ENCODE measurements around the gene SLC2A9. TPM values are rescaled to one million over a fixed set of nuclear protein-coding genes. Genes with fewer than 3 reads are reported as not detected.

SLC2A9 gene
- total and polyA plus RNA-seq, 2 of the 4 experiments (the other 2 are of a cell fraction), result 0.72 to 2.1 TPM

GRCh38 chr4:10050261-10050661 lies 29.0 kb upstream of the SLC2A9 start:
- no peak overlapping the region for H4K91ac ChIP-seq (ENCODE audit: insufficient read depth, low read depth, low read length)
- DNase-seq (no peak), ATAC-seq (ENCODE audit: low read depth) (no peak)
- H3K9me1 ChIP-seq (ENCODE audit: insufficient read depth, low read length), result no peaks in the 10 kb centered on the region
- H2BK15ac ChIP-seq (ENCODE audit: low read depth, low read length), result no peak overlapping the region
- H3K36me3 ChIP-seq (ENCODE audit: control insufficient read depth, insufficient read depth, low read length), result no peaks in the 10 kb centered on the region
- no peak overlapping the region for H3K4me3 ChIP-seq (ENCODE audit: insufficient read depth, low read depth, low read length)
- TF ChIP-seq CHD1 (IDR thresholded peaks at IDR 0.05; ENCODE audit: low read depth, low read length), result no peak
- TF ChIP-seq CTCF (conservative IDR thresholded peaks at IDR 0.05; ENCODE audit: low read depth, low read length), result no peak
- no peak for TF ChIP-seq RCOR1 (IDR thresholded peaks at IDR 0.05; ENCODE audit: insufficient replicate concordance, low read length)
- no peak for TF ChIP-seq RAD21 (IDR thresholded peaks at IDR 0.05; ENCODE audit: low read length)
- no peak for TF ChIP-seq SMC3 (IDR thresholded peaks at IDR 0.05; ENCODE audit: low read depth, low read length)
- TF ChIP-seq RFX5 (IDR thresholded peaks at IDR 0.05; ENCODE audit: low read depth, low read length), result no peak
- no peak for TF ChIP-seq MAFK (IDR thresholded peaks at IDR 0.05; ENCODE audit: low read depth, low read length)
- no peak for TF ChIP-seq ELK1 (IDR thresholded peaks at IDR 0.05; ENCODE audit: borderline replicate concordance, low read depth, low read length)
- TF ChIP-seq MXI1 (IDR thresholded peaks at IDR 0.05; ENCODE audit: borderline replicate concordance, low read depth, low read length), result no peak
- no peaks in the 10 kb centered on the region for H3K79me1 ChIP-seq (ENCODE audit: low read depth in 1 of 2, low read length in 2 of 2)
- H4K20me1 ChIP-seq (ENCODE audit: insufficient read depth, low read length), result no peaks in the 10 kb centered on the region
- H4K5ac ChIP-seq (ENCODE audit: low read depth, low read length), result no peak overlapping the region
- no peak overlapping the region for H2BK5ac ChIP-seq (ENCODE audit: low read depth, low read length, poor library complexity, severe bottlenecking)
- BruUV-seq (replicated peaks), result no TSS peak
- no peak overlapping the region for H2BK20ac ChIP-seq (ENCODE audit: low read depth, low read length)
- H3K9me3 ChIP-seq (ENCODE audit: control insufficient read depth, insufficient read depth, low read length), result no peaks in the 10 kb centered on the region
- no peak overlapping the region for H3K4me2 ChIP-seq (ENCODE audit: low read depth, low read length)
- H2AK5ac ChIP-seq (ENCODE audit: low read depth, low read length), result no peak overlapping the region
- no peak overlapping the region for H3K14ac ChIP-seq (replicated peaks; ENCODE audit: low read depth, low read length)
- CTCF ChIA-PET, result no interaction called here
- no peak overlapping the region for H3K27ac ChIP-seq (ENCODE audit: insufficient read depth, low read length)
- intact Hi-C loops (cut with micrococcal nuclease), result no loop called here
- H2AK9ac ChIP-seq (replicated peaks; ENCODE audit: low read depth, low read length, poor library complexity), result no peak overlapping the region
- no peaks in the 10 kb centered on the region for H3K27me3 ChIP-seq (ENCODE audit: control insufficient read depth, insufficient read depth, low read length)
- H3K23ac ChIP-seq (ENCODE audit: low read depth, low read length), result no peak overlapping the region
- H2BK120ac ChIP-seq (ENCODE audit: low read depth, low read length), result no peak overlapping the region
- WGBS, 2 experiments (ENCODE audit: extremely low coverage in 2 of 2, insufficient read length in 1 of 2), result 80% methylated on average over 1 of the region's 3 CpGs; no CpG with 5 or more reads in 1 of the 2 experiments
- H3K4me1 ChIP-seq (ENCODE audit: control insufficient read depth, insufficient read depth, low read length), result no peaks in the 10 kb centered on the region
- in situ Hi-C loops (cut with MboI; ENCODE audit: low sequenced_read_pairs), result no loop called here
- dilution Hi-C loops (cut with HindIII; ENCODE audit: low sequenced_read_pairs, unreplicated experiment), result no loop called here
- POLR2A ChIA-PET (ENCODE audit: unreplicated experiment), result no interaction called here
- no peak overlapping the region for H3K18ac ChIP-seq (ENCODE audit: low read depth, low read length)
- no peak overlapping the region for H4K8ac ChIP-seq (ENCODE audit: low read depth in 2 of 2, low read length in 2 of 2)
- H3K9ac ChIP-seq (ENCODE audit: low read depth, low read length), result no peak overlapping the region
- H2AFZ ChIP-seq (replicated peaks; ENCODE audit: low read length, poor library complexity), result no peak overlapping the region
- H3K4ac ChIP-seq (ENCODE audit: low read depth, low read length), result no peak overlapping the region
- no peak overlapping the region for H3K56ac ChIP-seq (ENCODE audit: extremely low read depth, insufficient read depth, low read length)
